Ovary (tissue), 3 donors: ENCODE measurements around the gene MYH15.

ENCODE experiments used
- EP300 ChIP-seq: sonication (generic); formaldehyde crosslinking; IDR thresholded peaks from one replicate; pipeline ENCODE4 v1.6.1; 2017; ENCODE audit warnings: antibody characterized with exemption
- POLR2A ChIP-seq: fragments of 450-650 bp; IDR thresholded peaks from one replicate; pipeline ENCODE4 v1.6.1; 2017; ENCODE audit warnings: antibody characterized with exemption, mild to moderate bottlenecking, moderate library complexity
- TF ChIP-seq, protein P1 (sequence below), 3 donors: fragments of 450-650 bp in 2 of 3; fragments of 200-600 bp in 1 of 3; IDR thresholded peaks; one replicate each; pipeline versions ENCODE4 v1.5.1 to v1.8.0; 2016 to 2022; ENCODE audit warnings: antibody characterized with exemption in 3 of 3, mild to moderate bottlenecking in 1 of 3
- donor health status: DM: no; HTN: no; CAD: no.

DNA sequence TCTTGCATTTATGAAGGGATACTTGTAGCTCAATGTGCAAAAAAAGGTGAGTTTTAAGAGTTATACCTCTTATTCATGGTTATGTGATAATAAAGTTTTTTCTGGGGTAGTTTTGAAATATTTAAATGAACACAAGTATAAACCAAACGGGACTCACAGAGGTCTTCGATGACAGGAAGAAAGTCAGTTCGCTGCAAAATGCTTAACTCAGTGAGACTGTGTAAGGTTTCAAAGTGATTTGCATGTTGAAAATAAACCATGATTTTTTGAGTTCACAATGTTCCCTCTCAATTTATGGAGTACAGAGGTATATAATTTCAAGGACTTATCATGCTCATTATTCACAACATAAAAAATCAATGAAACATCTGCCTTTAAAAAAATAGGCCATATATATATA is 36.3 kb upstream of the MYH15 start:
- TF ChIP-seq, protein P1, sequence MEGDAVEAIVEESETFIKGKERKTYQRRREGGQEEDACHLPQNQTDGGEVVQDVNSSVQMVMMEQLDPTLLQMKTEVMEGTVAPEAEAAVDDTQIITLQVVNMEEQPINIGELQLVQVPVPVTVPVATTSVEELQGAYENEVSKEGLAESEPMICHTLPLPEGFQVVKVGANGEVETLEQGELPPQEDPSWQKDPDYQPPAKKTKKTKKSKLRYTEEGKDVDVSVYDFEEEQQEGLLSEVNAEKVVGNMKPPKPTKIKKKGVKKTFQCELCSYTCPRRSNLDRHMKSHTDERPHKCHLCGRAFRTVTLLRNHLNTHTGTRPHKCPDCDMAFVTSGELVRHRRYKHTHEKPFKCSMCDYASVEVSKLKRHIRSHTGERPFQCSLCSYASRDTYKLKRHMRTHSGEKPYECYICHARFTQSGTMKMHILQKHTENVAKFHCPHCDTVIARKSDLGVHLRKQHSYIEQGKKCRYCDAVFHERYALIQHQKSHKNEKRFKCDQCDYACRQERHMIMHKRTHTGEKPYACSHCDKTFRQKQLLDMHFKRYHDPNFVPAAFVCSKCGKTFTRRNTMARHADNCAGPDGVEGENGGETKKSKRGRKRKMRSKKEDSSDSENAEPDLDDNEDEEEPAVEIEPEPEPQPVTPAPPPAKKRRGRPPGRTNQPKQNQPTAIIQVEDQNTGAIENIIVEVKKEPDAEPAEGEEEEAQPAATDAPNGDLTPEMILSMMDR (IDR thresholded peaks at IDR 0.05) = no peak
- TF ChIP-seq EP300 (no peak), POLR2A (no peak)
